Smooth muscle cell (in vitro differentiated cells): Measurements from ENCODE around the gene GPD1. TPM values are rescaled to one million over a fixed set of nuclear protein-coding genes. Genes with fewer than 3 reads are reported as not detected.
A peak's percentile ranks its signal among the peaks of the same experiment; 100 is the strongest.

Source experiments
- DNase-seq: peaks from one replicate; lab custom pipeline; 2025; ENCODE audit not compliant: unreplicated experiment; lab: John Stamatoyannopoulos, UW
- H2AFZ ChIP-seq: fragments of 200-600 bp; sonication (generic); 2 replicates; pipeline ENCODE4 v1.6.0; 2016; ENCODE audit warnings: antibody characterized with exemption, low read depth, mild to moderate bottlenecking
- H3F3A ChIP-seq: fragments of 200-600 bp; sonication (generic); 2 replicates; pipeline ENCODE4 v1.6.0; 2017; ENCODE audit warnings: antibody characterized with exemption, low read depth
- H3K27ac ChIP-seq: fragments of 200-600 bp; sonication (generic); 2 replicates; pipeline ENCODE4 v1.5.1; 2016; ENCODE audit warnings: low read depth, mild to moderate bottlenecking
- H3K27me3 ChIP-seq: fragments of 200-600 bp; sonication (generic); 2 replicates; pipeline ENCODE4 v1.6.1; 2016; ENCODE audit warnings: low read depth, mild to moderate bottlenecking
- H3K36me3 ChIP-seq: fragments of 200-600 bp; sonication (generic); 2 replicates; pipeline ENCODE4 v1.5.1; 2016; ENCODE audit warnings: low read depth
- H3K4me1 ChIP-seq: fragments of 200-600 bp; sonication (generic); 2 replicates; pipeline ENCODE4 v1.5.1; 2016; ENCODE audit warnings: low read depth
- H3K4me2 ChIP-seq: fragments of 200-600 bp; sonication (generic); 2 replicates; pipeline ENCODE4 v1.6.0; 2016; ENCODE audit warnings: mild to moderate bottlenecking
- H3K4me3 ChIP-seq: fragments of 200-600 bp; sonication (generic); 2 replicates; pipeline ENCODE4 v1.5.1; 2016; ENCODE audit warnings: mild to moderate bottlenecking
- H3K79me2 ChIP-seq: fragments of 200-600 bp; sonication (generic); 2 replicates; pipeline ENCODE4 v1.6.0; 2016; ENCODE audit warnings: low read depth, mild to moderate bottlenecking
- H3K9ac ChIP-seq: fragments of 200-600 bp; sonication (generic); 2 replicates; pipeline ENCODE4 v1.6.0; 2016; ENCODE audit warnings: low read depth
- H3K9me3 ChIP-seq: fragments of 200-600 bp; sonication (generic); replicated peaks from 2 replicates; pipeline ENCODE4 v1.5.1; 2016; ENCODE audit warnings: low read depth
- H4K20me1 ChIP-seq: fragments of 200-600 bp; sonication (generic); 2 replicates; pipeline ENCODE4 v1.6.0; 2016; ENCODE audit warnings: low read depth
- WGBS: methylation state at CpG from one replicate; pipeline ENCODE4 v1.1.7; 2016; ENCODE audit warnings: low lambda C conversion rate; 5-methylcytosine and 5-hydroxymethylcytosine counted together
- polyA plus RNA-seq: library from polyadenylated mRNA; unstranded; fragments of >200 nt; fragmentation: Nextera tagmentation; extraction: Ambion mirVana; gene quantifications from 2 replicates; pipeline ENCODE4 v1.2.1, GENCODE V29; 2016
- total RNA-seq: library from RNA; depleted of rRNA; stranded (reverse); fragments of >200 nt; gene quantifications from 2 replicates; pipeline ENCODE4 v1.2.3, GENCODE V29; 2014
- TF ChIP-seq, protein P1 (sequence below): fragments of 200-600 bp; sonication (generic); IDR thresholded peaks from 2 replicates; pipeline ENCODE4 v1.5.1; 2017; ENCODE audit warnings: borderline replicate concordance, mild to moderate bottlenecking, antibody characterized with exemption; ENCODE audit not compliant: insufficient read depth, poor library complexity, severe bottlenecking

GPD1 gene
- total and polyA plus RNA-seq, 2 experiments from 2014 or later = 0.24 TPM; not detected in 1

DNA sequence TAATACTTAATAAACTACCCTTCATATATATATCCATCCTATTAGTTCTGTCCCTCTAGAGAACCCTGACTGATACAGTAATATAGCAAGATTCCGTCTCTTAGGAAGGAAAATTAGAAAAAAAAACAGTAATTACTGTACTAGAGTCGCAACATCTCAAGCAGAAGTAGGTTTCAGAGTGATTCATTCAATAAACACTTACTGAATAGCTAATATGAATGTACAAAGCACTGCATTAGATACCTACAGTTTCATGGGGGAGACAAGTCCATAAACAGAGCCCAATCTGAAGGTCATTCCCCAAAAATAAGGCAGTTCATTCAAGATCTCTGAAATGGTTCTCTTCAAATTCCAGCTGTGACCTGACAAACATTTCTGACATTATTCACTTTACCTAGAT is 53.5 kb downstream of the GPD1 start:
- Histone ChIP-seq H3K27me3 (no peaks in the 10 kb centered on the region), H4K20me1 (peaks cover 98% of the 10 kb centered on the region), H3K9ac (no peak overlapping the region), H3K79me2 (peaks cover 98% of the 10 kb centered on the region), H3K27ac (peak overlapping the region; percentile 48), H3F3A (peaks cover 11% of the 10 kb centered on the region), H3K4me2 (no peak overlapping the region), H2AFZ (no peak overlapping the region), H3K4me3 (no peak overlapping the region), H3K9me3 (no peaks in the 10 kb centered on the region), H3K36me3 (no peaks in the 10 kb centered on the region), H3K4me1 (no peaks in the 10 kb centered on the region)
- WGBS = 82% methylated on average over 2 of the region's 2 CpGs
- TF ChIP-seq, protein P1, sequence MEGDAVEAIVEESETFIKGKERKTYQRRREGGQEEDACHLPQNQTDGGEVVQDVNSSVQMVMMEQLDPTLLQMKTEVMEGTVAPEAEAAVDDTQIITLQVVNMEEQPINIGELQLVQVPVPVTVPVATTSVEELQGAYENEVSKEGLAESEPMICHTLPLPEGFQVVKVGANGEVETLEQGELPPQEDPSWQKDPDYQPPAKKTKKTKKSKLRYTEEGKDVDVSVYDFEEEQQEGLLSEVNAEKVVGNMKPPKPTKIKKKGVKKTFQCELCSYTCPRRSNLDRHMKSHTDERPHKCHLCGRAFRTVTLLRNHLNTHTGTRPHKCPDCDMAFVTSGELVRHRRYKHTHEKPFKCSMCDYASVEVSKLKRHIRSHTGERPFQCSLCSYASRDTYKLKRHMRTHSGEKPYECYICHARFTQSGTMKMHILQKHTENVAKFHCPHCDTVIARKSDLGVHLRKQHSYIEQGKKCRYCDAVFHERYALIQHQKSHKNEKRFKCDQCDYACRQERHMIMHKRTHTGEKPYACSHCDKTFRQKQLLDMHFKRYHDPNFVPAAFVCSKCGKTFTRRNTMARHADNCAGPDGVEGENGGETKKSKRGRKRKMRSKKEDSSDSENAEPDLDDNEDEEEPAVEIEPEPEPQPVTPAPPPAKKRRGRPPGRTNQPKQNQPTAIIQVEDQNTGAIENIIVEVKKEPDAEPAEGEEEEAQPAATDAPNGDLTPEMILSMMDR = no peak
- DNase-seq = no peak

DNA sequence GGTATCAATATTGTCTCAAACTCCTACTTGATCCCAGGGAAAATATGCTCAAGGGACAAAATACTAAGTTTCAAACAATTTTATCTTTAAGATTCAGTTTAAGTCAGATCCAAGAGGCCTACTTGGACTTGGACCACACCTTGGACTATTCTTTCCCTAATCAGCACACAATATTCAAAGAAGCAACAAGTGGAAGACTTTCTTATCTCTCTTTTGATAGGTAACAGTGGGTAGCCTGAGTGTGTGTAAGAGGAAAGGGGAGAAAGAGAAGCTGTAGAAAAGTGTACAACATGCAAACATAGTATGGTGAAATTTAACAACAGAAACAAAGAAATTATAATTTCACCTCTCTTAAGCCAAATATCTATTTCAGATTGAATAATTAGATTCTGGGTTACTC is 56.8 kb downstream of the GPD1 start:
- H3K79me2 ChIP-seq = peaks cover 99% of the 10 kb centered on the region
- no peak overlapping the region for H2AFZ ChIP-seq
- H3F3A ChIP-seq = peaks cover 18% of the 10 kb centered on the region
- H3K9me3 ChIP-seq = no peaks in the 10 kb centered on the region
- TF ChIP-seq, protein P1 = no peak
- H3K9ac ChIP-seq = no peak overlapping the region
- peaks cover under 1% of the 10 kb centered on the region for H3K4me1 ChIP-seq
- no peak overlapping the region for H3K27ac ChIP-seq
- H4K20me1 ChIP-seq = peaks cover 96% of the 10 kb centered on the region
- no peak overlapping the region for H3K4me2 ChIP-seq
- H3K36me3 ChIP-seq = no peaks in the 10 kb centered on the region
- no peak overlapping the region for H3K4me3 ChIP-seq
- H3K27me3 ChIP-seq = no peaks in the 10 kb centered on the region
- DNase-seq = no peak

Other genes starting within 250 kb of the GPD1 start
- gene FAIM2, start 200.1 kb upstream of the GPD1 start, total RNA-seq = 0.04 and 0.67 TPM in 2 replicates
- 1.2 and 1.6 TPM in 2 replicates for gene FAIM2, start 200.1 kb upstream of the GPD1 start, polyA plus RNA-seq
- gene AQP2, start 153.3 kb upstream of the GPD1 start, total RNA-seq = 0.13 and 0.22 TPM in 2 replicates
- 0.14 and 0.99 TPM in 2 replicates for gene AQP2, start 153.3 kb upstream of the GPD1 start, polyA plus RNA-seq
- gene AQP5, start 142.1 kb upstream of the GPD1 start, total RNA-seq = not detected in 2 replicates
- 1.5 TPM in 1 of 2 replicates, not detected in the other for gene AQP5, start 142.1 kb upstream of the GPD1 start, polyA plus RNA-seq
- gene AQP6, start 131.1 kb upstream of the GPD1 start, total RNA-seq = not detected in 2 replicates
- gene AQP6, start 131.1 kb upstream of the GPD1 start, polyA plus RNA-seq = not detected in 2 replicates
- gene RACGAP1, start 78.5 kb upstream of the GPD1 start, total RNA-seq = 18.3 and 52.3 TPM in 2 replicates
- 11.4 and 13.7 TPM in 2 replicates for gene RACGAP1, start 78.5 kb upstream of the GPD1 start, polyA plus RNA-seq
- gene ASIC1, start 46.4 kb upstream of the GPD1 start, total RNA-seq = 0.36 and 0.45 TPM in 2 replicates
- 0.69 and 1.5 TPM in 2 replicates for gene ASIC1, start 46.4 kb upstream of the GPD1 start, polyA plus RNA-seq
- 39.6 and 47.8 TPM in 2 replicates for gene SMARCD1, start 18.7 kb upstream of the GPD1 start, total RNA-seq
- gene SMARCD1, start 18.7 kb upstream of the GPD1 start, polyA plus RNA-seq = 24.1 and 28.3 TPM in 2 replicates
- gene COX14, start 8.2 kb downstream of the GPD1 start, total RNA-seq = 14.7 and 18.6 TPM in 2 replicates
- 67.9 and 71.3 TPM in 2 replicates for gene COX14, start 8.2 kb downstream of the GPD1 start, polyA plus RNA-seq
- gene CERS5, start 63.4 kb downstream of the GPD1 start, total RNA-seq = 53.5 and 58.1 TPM in 2 replicates
- 95.7 and 102 TPM in 2 replicates for gene CERS5, start 63.4 kb downstream of the GPD1 start, polyA plus RNA-seq
- 154 and 204 TPM in 2 replicates for gene LIMA1, start 179.5 kb downstream of the GPD1 start, total RNA-seq
- gene LIMA1, start 179.5 kb downstream of the GPD1 start, polyA plus RNA-seq = 39.6 and 68.3 TPM in 2 replicates